ENCODE results near the gene PASD1.
A peak's percentile ranks its signal among the peaks of the same experiment; 100 is the strongest.

Gene PASD1

DNA sequence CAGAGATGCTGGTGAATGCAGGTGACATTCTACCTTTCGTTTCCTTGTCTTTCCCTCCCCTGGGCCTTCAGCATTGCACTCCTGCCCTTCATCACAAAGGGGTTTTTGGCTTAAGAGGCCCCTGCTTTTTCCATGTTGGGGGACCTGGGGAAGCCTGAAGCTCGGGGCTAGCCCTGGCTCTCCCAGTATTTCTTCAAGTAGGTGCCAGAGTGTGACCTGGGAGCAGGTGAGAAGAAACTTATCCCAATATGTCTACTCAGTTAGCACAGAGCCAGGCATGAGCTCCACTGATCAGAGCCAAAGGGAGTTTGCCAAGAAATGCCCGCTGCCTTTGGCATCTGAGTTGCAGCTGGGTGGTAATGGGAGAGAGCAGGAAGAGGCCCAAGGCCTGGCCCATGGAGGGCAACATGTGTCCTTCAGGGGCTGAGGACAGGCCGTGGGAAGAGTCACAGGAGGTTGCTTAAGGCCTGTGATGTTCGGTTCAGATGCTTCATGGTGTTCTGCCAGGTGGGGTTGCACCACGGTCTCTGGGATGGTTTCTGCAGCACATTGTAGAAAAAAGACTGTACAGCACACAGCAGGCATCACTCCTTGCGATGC lies 139.4 kb downstream of the PASD1 start:
- DNase-seq, result no peak

- no peak for DNase-seq
These were observed 140.0 kb downstream of the PASD1 start for GRCh38 chrX:151703487-151703886.

- no peak for DNase-seq
These were observed 140.7 kb downstream of the PASD1 start for GRCh38 chrX:151704041-151704663.

DNA sequence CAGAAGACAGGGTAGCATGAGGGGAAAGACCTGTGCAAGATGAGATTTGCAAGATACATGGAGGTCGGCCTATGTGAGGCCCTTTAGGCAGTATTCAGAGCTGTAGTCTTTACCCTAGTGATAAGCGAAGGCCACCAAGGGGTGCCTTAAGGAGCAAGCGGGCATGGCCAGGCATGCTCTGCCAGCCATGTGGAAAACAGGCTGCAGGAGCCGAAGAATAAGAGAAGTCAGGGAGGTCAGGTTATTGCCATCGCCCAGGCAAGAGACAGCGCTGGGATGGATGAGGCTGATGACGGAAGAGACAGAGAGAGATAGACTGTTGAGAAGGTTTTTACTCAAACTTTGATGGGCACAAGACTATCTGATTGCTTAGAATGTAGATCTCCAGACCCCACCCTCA lies 145.3 kb downstream of the PASD1 start:
- DNase-seq, result no peak

DNA sequence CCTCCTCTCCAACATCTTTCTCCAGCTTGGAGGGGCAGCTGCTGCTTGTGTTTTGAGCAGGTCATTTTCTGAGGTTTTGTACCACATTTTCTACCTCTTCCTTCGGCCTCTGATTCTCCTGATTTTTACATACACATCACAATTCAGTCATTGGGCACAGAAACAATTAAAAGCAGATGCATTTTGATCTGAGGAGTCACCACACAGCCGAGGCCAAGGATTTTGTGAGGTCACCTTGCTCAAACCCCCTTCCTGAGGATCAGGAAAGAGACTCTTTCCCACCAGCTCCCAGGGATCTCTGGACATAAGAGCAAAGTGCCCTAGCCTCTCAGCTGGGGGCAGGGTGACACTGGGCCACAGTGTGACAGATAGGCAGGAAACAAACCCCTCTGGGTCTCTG lies 147.0 kb downstream of the PASD1 start:
- no peak for DNase-seq

- no peak for DNase-seq
These were observed 147.7 kb downstream of the PASD1 start for GRCh38 chrX:151711154-151711553.

DNA sequence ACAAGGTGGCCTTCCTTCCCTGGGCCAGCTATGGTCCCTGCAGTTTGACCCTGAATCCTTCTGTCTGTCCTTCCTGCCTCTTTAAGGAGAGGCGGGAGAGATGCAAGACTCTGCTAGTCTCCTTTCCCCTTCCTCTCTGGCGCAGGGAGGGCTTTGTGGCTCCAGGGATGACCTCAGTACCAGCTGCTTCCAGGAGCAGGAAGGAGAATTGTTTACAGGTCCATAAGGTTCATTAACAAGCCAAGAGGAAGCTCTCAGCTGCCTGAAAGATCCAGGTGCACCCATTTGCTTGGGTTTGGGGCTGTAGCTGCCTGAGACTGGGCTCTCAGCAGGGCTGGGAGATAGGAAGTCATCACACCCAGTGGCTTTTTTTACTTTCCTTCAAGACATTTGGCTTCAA lies 148.3 kb downstream of the PASD1 start:
- DNase-seq, result no peak

GRCh38 chrX:151712253-151712652 lies 148.8 kb downstream of the PASD1 start:
- DNase-seq, result no peak

DNA sequence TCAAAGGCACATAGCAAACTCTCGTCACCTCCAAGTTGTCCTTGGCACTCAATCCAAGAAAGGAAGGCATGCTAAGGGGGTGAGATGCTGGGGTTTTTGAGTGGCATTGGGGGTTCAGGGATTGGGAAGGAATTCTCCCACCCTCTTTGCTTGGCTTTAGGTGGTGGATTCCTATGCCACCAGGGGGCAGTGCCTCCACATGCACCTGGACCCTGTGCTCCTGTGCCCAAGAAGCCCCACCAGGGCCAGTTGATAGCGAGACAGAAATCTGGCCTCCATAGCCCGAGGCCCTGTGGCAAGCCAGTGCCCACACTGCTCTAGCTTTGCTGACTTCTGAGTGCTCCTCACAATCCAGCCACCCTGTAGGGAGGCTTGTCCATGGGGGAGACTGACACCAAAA lies 150.4 kb downstream of the PASD1 start:
- DNase-seq, result no peak

DNA sequence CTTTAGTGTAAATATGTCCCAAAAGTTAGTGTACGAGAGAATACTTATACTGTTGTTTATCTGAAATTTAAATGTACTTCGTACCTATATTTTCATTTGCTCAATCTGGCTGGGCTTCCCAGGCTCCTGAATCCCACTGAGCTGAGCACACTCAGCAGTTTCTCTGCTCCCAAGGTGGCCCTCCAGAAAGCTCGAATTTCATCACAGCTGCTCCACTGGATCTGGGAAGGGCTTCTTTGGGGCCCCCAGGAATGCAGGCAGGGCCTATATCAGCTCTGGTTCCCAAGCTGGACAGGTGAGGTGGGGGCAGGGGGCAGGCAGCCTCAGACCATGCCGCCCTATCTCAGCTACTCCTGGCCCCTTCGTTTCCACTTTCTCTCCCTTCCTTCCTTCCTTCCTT lies 150.9 kb downstream of the PASD1 start:
- no peak for DNase-seq

DNA sequence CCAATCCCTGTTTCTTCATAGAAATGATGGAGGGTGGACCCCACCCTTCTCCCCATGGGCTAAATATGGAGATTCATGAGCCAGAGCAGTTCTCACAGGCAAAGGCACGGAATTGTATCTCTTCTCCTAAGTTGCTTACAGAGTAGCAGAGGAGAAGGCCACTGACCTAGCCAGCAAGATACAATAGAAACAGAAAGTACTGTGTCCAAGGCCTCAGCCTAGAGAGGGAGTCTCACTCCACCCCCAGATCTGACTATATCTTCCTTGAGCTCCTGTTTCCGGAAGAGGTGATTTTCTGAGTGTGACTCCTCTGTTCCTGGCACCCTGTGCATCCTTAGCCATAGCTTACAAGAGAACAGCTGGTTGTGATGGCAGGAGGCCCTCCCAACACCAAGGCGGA lies 152.3 kb downstream of the PASD1 start, which contains the start of gene FATE1:
TSS of gene FATE1 (plus strand) at position 284 of the 400 bp plus-strand sequence. CDS start at position 369, 85 bp downstream.
- DNase-seq, result no peak

- DNase-seq, result peak; percentile 9
These were observed 158.9 kb downstream of the PASD1 start for GRCh38 chrX:151722241-151722846.

DNA sequence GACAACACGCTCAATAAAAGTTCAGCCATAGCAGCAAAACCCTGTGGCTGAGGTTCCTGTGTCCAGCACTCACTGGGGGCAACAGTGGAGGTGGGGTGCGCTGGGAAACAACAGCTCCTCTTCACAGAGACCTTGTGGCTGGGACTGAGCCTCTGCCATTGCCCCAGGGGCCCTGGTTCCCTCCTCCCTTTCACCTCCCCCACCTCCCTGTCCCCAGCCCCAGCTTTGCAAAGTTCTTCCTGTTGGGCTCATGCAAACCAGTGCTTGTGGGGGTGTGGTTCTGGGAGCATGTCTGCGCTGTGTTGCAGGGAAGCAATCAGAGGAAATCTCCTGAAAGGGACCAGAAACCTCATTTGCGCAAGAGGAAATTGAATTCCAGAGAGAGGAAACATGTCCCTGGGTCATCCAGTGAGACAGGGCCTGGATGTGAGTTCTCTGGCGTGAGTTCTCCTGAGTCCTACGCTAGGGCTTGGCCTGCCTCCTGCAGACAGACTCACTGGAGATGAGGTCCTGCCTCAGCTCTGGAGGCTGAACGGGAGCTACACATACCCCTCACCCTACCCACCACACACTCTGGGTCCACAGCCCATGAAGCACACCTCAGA lies 159.8 kb downstream of the PASD1 start:
- no peak for DNase-seq

- no peak for DNase-seq
These were observed 161.3 kb downstream of the PASD1 start for GRCh38 chrX:151724563-151725337.

GRCh38 chrX:151725338-151725614 lies 161.8 kb downstream of the PASD1 start:
- DNase-seq, result no peak

Measured in NCI-H748 treated with DMSO at 0.1 percent for 48 hours (cell line).